GM13976 (cell line): Measurements from ENCODE around the gene HOXA11.

Experiments
- DNase-seq: peaks from one replicate; pipeline ENCODE4 v3.0.0; 2012; ENCODE audit warnings: low spot score
- in situ Hi-C: fragments of 300-500 bp; cut with MboI; formaldehyde crosslinking; loops from one replicate; pipeline ENCODE4 v1.12.0; 2022; ENCODE audit warnings: low sequenced_read_pairs, mixed read lengths, inconsistent platforms; ENCODE audit not compliant: unreplicated experiment
- TF ChIP-seq, protein P1 (sequence below): IDR thresholded peaks from 2 replicates; pipeline ENCODE4 v1.5.1; 2012; ENCODE audit warnings: borderline replicate concordance, mild to moderate bottlenecking; ENCODE audit not compliant: insufficient read depth; ENCODE audit errors: extremely low read depth, missing control alignments, control extremely low read depth

HOXA11 gene

DNA sequence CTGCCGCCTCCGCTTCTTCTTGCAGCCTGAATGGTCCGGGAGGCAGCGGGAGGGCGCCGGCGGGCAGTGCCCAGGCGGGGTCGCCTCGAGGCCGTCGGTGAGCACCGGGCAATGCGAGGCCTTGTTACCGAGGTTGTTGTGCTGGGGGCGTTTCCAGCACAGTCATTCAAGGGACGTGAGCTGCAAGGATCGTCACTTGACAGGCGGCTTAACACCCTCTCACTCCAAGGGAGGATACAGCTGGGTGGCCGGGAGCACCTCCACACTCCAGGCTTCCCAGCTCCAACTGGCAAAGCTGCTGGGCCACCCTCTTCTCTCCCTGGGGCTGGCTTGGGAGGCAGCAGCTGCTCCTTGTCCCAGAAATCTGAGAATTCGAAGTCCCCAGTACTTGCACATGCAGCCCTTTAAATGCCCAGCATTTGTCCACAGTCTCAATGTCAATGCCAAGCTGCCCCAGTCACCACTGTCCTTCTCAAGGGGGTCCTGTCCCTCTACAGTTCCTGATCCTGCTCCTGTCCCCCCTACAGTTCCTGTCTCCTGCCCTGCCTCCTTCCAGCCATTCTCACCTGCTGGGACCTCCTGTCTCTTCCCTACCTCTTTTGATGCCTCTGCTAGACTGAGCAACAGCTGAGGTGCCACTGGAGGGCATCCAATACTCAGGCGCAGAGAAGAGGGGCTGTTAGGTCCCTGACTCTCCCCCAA is 4.4 kb upstream of the HOXA11 start:
- TF ChIP-seq, protein P1, sequence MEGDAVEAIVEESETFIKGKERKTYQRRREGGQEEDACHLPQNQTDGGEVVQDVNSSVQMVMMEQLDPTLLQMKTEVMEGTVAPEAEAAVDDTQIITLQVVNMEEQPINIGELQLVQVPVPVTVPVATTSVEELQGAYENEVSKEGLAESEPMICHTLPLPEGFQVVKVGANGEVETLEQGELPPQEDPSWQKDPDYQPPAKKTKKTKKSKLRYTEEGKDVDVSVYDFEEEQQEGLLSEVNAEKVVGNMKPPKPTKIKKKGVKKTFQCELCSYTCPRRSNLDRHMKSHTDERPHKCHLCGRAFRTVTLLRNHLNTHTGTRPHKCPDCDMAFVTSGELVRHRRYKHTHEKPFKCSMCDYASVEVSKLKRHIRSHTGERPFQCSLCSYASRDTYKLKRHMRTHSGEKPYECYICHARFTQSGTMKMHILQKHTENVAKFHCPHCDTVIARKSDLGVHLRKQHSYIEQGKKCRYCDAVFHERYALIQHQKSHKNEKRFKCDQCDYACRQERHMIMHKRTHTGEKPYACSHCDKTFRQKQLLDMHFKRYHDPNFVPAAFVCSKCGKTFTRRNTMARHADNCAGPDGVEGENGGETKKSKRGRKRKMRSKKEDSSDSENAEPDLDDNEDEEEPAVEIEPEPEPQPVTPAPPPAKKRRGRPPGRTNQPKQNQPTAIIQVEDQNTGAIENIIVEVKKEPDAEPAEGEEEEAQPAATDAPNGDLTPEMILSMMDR: no peak
- in situ Hi-C loops: no loop called here
- DNase-seq: no peak

DNA sequence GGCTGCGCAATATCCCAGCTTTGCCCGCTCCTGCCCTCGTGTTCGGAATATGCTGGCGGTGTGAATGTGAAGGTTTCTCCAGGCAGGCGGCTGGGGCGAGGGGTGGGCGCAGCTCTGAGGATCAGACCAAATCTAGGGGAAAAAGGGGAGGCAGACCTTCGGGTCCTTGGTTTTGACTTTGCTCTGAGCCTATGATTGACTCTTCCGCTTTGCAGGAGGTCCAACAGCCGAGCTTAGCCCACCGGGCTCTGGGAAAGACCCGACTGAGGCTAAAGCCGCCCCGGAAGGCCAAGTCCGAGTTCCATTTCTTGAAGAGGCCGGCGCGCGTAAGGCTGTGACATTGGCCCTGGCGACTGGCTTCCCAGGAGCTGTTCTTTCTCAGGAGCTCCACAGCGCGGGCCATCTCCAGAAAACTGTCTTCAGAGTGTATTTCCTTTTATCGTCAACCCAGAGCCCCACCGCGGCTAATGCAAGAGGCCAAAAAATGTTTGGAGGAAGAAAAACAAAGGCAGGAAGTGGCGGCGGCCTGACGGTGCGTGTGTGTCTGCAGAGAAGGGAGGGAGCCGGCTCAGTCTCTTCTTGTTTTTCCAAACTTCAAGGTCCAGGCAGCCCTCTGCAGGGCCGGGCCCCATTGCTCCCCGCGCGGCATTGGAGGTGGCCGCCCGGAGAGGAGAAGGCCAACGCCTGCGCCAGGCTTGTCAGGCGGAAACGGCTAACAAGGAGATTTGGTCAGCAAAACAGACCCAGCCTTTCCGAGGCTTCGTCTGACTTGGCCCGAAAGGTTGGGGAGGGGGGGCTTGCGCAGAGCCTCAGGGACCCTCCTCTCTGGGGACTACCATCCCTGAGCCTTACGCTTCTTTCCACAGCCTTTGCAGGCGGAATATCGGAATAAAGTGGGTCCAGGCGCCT is 3.6 kb upstream of the HOXA11 start:
- no peak for DNase-seq
- TF ChIP-seq, protein P1: no peak
- in situ Hi-C loops: no loop called here

DNA sequence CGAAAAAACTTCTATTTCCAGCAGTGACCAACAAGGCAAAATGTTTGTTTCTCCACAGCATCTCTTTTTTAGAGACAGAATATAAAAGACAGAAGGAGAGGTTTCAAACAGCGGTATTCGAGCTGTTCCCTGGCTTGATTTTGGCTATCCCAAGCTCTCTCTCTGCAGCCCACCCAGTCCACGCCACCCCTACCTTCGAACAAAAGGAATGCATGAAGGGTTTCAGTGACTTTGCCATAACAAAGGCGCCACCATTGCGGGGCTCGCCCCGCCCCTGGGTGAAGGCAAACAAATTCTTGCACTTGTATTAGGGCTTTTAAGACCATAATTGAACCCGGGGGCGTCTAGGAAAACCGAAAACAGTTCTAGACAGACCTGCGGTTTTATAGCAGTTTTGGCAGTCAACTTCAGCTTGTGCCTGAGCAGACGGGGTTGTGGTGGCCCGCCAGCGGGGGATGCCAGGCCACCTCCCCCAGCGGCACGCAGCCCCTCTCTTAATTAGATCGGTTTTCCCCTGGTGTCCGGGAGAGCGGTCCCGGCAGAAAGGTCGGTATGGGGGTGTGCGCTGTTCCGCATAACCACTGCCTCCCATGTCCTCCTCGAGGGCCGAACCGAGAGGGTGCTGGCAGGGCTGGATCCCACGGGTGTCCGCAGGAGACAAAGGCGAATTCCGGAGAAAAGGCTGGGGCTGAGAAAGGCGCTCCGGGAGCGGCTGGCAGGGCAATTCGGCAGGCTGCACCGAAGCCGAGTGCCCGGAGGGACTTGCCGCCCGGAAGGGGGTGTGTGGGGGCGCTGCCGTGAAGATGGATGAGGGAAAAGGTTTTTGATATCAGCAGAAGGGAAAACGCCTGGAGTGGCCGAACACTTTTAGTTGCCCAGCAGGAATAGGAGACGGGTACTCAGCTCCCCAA is 2.7 kb upstream of the HOXA11 start:
- no peak for DNase-seq
- in situ Hi-C loops: no loop called here
- TF ChIP-seq, protein P1: no peak

DNA sequence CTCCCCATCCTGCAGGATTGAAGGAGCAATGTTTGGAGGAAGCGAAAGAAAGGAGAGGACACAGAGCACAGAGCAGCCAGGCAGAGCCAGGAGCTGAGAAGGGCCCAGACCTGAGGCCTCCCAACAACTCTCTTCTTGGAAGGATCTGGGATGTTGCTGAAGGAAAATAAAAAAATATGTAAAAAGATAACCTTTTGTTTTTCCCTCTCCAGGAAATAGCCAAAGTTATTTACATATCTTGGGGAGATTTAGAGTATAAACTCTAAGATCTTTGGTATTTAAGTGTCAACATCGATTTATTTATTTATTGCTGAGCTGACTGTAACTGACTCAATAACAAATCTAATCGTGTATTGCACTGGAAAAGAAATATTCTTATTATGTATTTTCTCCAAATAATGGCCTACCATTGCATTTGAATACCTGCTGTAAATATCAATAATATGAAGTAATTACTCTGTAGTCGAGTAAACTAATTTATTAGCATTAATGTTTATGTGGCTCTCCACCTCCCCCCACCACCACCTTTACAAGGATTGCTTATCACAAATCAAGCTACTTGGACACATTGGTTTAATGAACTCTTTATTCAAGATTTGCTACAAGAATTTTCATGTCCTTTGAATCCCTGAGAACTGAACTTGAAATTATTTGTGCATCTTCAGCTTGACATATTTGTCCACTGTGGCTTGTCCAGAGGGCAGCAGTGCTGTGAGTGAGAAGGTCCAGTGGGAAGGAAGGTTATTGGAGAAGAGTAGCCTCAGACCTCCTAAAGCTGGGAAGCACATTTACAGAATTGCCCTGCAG is 1.8 kb upstream of the HOXA11 start:
- in situ Hi-C loops: no loop called here
- TF ChIP-seq, protein P1: no peak
- DNase-seq: no peak

DNA sequence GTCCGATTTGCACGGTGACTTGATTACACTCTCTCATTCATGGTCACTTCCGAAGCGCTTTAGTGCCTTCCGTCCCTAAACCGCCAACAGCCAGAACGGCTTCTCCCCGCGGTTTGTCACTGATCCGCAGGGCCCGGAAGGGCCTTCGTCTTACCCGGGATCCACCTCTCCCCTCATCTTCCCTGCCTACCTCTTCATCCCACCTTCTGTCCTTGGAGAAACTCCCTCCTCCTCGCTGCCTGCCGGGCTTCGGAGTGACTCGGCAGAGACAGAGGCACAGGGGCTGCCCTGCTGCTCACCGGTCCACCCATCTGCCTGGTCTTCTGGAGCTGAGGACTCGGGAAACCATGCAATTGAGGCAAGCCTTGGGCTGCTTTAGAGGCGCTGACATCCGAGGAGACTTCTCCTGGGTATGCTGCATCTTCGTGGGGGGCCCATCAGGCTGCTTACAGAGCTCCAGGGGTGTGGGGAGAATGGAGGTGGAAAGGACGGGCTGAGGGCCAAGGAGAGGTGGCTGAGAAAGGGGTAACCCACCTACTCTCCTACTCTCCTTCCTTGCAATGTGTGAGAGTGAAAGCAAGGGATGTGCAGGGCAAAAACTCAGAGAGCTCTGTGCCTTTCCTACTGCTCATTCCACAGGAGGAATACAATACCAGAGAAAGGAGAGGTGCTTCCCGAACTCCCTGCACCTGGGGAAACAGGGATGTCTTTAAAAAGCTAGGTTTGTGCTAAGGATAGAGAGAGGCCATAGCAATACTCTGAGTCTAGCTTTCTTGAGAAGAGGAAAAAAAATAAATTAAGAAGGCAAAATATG is 1.0 kb upstream of the HOXA11 start:
- in situ Hi-C loops: no loop called here
- TF ChIP-seq, protein P1: no peak
- no peak for DNase-seq
